Fibroblast of pulmonary artery (primary cell): ENCODE measurements around the gene CLIC3.
A peak's percentile ranks its signal among the peaks of the same experiment; 100 is the strongest.

Experiments
- DNase-seq: peaks from one replicate; pipeline ENCODE4 v3.0.0-alpha.2; 2010; ENCODE audit warnings: low read depth
- H3K4me3 ChIP-seq: replicated peaks from 2 replicates; pipeline ENCODE4 v1.5.1; 2011; ENCODE audit warnings: low read depth, mild to moderate bottlenecking, control low read depth, low read length, moderate library complexity
- CTCF ChIP-seq: IDR thresholded peaks from 2 replicates; pipeline ENCODE4 v1.5.1; 2011; ENCODE audit warnings: mild to moderate bottlenecking, control low read depth, low read length, inconsistent platforms; ENCODE audit errors: missing control alignments

Gene CLIC3, protein sequence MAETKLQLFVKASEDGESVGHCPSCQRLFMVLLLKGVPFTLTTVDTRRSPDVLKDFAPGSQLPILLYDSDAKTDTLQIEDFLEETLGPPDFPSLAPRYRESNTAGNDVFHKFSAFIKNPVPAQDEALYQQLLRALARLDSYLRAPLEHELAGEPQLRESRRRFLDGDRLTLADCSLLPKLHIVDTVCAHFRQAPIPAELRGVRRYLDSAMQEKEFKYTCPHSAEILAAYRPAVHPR

DNA sequence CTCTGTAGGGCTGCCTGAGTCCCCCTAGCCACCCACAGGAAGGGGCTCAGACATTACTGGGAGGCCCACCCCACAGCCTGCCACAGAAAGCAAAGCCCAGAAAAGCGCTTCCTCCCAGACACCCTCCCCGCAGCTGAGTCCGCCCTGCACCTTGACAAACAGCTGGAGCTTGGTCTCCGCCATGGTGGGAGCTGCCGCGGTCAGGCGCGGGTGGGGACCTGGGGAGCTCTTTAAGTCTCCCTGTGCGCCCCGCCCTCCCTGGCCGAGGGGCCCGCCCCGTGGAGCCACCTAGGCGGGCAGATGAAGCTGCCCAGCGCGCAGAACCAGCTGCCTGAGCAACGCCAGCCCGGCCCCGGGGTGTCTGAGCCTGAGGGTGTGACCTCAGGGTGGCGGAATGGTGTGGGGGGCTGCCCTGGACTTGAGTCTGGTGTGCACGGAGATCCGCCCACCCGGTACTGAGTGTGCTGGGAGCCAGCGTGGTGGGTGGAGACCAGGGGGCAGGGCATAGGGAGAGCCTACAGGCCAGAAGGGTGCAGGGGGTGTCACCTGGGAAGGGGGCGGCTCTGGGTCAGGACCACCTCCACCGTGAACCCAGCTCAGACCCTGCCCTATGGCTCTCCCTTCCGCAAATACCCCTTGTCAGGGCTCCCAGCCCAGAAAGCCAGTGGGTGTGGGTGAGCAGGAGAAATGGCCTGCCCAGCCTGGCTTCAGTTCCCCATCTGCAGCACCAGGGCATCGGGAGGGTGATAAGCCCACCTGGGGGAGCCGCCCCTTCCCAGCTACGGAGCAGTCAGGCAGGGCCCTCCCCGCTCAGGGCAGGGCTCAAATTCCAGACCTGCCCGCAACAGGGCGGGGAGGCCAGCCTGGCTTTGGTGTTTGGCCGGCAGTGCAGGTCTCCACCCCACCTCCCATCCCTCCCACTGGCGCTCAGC lies at the start of gene CLIC3:
CLIC3 (minus strand) TSS at position 208 of the 932 bp plus-strand sequence; CDS start at position 183, 25 bp downstream.
- no peak within 1 kb of the TSS for H3K4me3 ChIP-seq
- no peak for DNase-seq
- TF ChIP-seq CTCF = no peak

GRCh38 chr9:137045294-137046087 lies 49.1 kb upstream of the CLIC3 start:
- peak overlapping the region; percentile 57 for H3K4me3 ChIP-seq
- peak; percentile 37 for DNase-seq
- TF ChIP-seq CTCF = no peak

GRCh38 chr9:137044502-137045177 lies 48.3 kb upstream of the CLIC3 start:
- no peak for TF ChIP-seq CTCF

GRCh38 chr9:137044037-137044436 lies 47.7 kb upstream of the CLIC3 start:
- H3K4me3 ChIP-seq = no peak overlapping the region
- DNase-seq = no peak
- TF ChIP-seq CTCF = no peak

More at GRCh38 chr9:137044502-137045177, 48.3 kb upstream of the CLIC3 start:
- no peak for DNase-seq
- peak overlapping the region; percentile 57 for H3K4me3 ChIP-seq

DNA sequence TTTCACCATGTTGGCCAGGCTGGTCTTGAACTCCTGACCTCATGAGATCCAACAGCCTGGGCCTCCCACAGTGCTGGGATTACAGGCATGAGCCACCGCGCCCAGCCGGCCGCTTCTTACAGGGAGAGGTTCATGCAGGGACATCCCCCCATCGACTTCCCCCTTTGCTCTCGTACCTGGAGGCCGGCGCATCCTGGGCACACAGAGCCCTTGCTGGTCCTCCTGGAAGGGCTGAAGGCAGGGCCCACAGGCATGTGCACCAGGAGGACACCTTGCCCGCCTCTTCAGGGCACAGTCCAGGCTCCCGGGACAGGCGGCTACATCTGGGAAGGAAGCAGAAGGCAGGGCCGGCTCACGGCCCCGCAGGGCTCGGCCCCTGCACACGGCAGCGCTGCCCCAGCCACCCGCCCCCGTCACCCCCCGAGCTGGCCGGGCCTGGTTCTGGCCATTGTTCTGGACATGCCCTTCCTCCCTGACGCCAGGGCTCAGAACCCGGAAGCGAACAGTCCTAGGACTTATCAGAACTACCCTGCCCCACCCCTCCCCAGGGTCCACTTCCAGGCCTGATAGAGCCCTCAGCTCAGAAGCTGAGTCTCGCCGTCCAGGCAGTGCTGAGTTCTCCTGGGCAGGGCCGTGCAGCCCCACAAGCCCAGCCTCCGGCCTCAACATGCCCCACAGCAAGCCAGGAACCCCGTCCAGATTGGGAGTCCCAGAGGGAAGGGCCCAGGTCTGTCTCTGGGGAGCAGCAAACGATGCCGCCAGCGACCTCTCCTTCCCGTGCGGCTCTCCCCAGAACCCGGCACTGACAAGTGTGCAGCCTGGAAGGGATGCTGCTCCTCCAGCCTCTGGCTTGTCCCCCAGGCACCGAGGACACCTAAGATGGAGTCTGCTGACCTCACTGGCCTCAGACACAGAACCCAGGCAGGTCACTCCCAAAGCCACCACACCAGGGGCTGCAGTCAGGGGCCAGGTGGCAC lies 46.7 kb upstream of the CLIC3 start:
- no peak for TF ChIP-seq CTCF
- no peak for DNase-seq
- no peak overlapping the region for H3K4me3 ChIP-seq
